T-helper 17 cell (primary cell): ENCODE measurements around the gene NEDD4L. TPM values are rescaled to one million over a fixed set of nuclear protein-coding genes. Genes with fewer than 3 reads are reported as not detected.
"Not testable (repeated sequence)": the region's sequence is repeated elsewhere in the genome, so short reads cannot be mapped to it uniquely, and the experiment has no call there.

Experiments used
- ATAC-seq: fragments of 150-1000 bp; cut with Tn5 transposase; 2 replicates; pipeline ENCODE4 v1.10.0; 2021; ENCODE audit warnings: mild to moderate bottlenecking, moderate library complexity
- DNase-seq, 3 donors: peaks; one replicate each; pipeline versions ENCODE4 v3.0.0 to v3.0.0-alpha.2; 2020 to 2021
- H3K9me3 ChIP-seq: one replicate; pipeline ENCODE4 v1.7.0; 2013; ENCODE audit warnings: low read length, mild to moderate bottlenecking; ENCODE audit not compliant: control insufficient read depth, poor library complexity, severe bottlenecking
- H3K27ac Mint-ChIP-seq: one replicate; pipeline ENCODE4 v1.8.0; 2022; ENCODE audit warnings: mild to moderate bottlenecking, moderate library complexity, mixed read lengths
- H3K27me3 Mint-ChIP-seq: one replicate; pipeline ENCODE4 v1.8.0; 2022; ENCODE audit warnings: mixed read lengths
- H3K36me3 Mint-ChIP-seq: one replicate; pipeline ENCODE4 v1.8.0; 2022; ENCODE audit warnings: low read depth, mixed read lengths
- H3K4me1 Mint-ChIP-seq: one replicate; pipeline ENCODE4 v1.8.0; 2022; ENCODE audit warnings: mild to moderate bottlenecking, mixed read lengths
- H3K4me3 Mint-ChIP-seq: one replicate; pipeline ENCODE4 v1.8.0; 2022; ENCODE audit warnings: mild to moderate bottlenecking, moderate library complexity, mixed read lengths
- total RNA-seq, 4 donors: library from RNA in 2 of 4; stranded (reverse) in 2 of 4; gene quantifications; one replicate each; pipeline ENCODE4 v1.2.3 and lab custom pipeline; 2022 to 2026

The NEDD4L gene
- total RNA-seq, 2 donors from 2014 or later, result 9.8 to 22.4 TPM

DNA sequence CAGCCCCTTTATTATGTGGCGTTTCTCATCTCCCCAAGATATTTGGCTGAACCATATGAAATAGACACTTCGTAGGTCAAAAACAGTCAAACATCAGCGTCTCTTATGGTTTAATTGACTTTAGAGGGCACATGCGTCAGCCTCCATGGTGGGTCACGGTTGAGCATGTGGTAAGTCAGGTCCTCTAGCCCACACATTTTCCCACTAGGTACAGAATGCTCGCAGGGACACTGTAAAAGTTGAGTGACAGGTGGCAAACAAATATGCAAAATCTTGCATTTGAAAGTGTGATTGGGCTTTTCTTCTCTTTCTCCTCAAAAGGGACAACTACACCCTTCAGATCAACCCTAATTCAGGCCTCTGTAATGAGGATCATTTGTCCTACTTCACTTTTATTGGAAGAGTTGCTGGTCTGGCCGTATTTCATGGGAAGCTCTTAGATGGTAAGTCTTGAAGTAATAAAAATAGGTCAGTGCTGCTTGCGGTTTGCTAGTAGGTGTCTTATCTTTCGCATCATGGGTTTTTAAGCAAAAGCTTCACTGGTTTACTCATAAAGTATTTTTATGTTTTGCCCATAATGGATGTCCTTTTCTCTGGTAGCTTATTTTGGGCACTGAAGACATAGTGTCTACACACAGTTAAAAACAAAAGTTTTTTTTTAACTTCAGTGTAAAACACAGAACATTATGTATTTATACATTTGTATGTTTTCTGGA lies 323.6 kb downstream of the NEDD4L start:
- ATAC-seq (peak; percentile 65), DNase-seq (no peak)
- no peaks in the 10 kb centered on the region for H3K9me3 ChIP-seq
- Mint-ChIP-seq H3K36me3 (no peaks in the 10 kb centered on the region), H3K27me3 (peaks cover 21% of the 10 kb centered on the region), H3K4me3 (peak overlapping the region; percentile 33), H3K27ac (peak overlapping the region; percentile 86), H3K4me1 (peaks cover 15% of the 10 kb centered on the region)

DNA sequence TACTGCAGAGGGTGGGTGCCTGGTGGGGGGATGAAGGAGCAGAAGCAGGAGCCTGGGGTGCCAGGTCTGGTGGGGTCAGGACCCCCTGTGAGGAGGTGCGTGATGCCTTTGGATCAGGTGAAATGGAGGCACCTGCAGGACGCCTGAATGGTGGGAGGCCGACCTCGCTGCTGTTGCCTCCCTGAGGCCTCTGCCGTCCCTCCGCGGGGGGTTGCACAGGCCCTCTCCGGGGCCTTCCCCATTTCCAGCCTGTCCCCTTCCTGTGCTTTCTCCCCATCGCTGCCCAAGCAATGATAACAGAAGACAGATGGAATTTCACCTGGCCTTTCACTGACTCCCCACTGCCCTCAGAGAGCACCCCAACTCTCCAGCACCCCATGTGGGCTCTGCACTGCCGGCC lies 325.6 kb downstream of the NEDD4L start:
- H3K9me3 ChIP-seq, result no peaks in the 10 kb centered on the region
- ATAC-seq (no peak), DNase-seq (no peak)
- no peak overlapping the region for H3K4me3 Mint-ChIP-seq
- peak overlapping the region; percentile 72 for H3K27ac Mint-ChIP-seq
- peaks cover under 1% of the 10 kb centered on the region for H3K36me3 Mint-ChIP-seq
- peaks cover 12% of the 10 kb centered on the region for H3K4me1 Mint-ChIP-seq
- peaks cover 16% of the 10 kb centered on the region for H3K27me3 Mint-ChIP-seq

DNA sequence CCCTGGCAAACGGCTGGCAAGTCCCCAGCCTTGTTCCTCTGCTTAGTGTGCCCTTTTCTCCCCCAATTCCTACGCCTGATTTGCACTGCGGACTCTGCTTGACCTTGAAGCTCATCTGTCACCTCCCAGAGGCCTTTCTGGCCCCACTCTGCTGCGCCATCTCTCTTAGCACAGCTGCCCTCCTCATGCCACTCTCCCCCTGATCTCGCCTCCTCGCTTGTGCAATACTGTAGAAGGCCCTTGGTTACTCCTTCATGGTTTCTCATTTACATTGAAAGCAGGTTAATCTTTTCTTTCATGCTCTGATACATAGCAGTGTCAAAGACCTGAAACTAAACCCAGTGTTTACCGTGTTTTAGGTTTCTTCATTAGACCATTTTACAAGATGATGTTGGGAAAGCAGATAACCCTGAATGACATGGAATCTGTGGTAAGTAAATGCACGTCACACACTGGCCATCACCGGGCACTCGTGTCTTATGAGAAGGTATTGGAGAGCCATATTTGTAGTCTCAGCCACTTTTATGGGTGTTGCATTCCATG lies 326.1 kb downstream of the NEDD4L start:
- Mint-ChIP-seq H3K27me3 (peaks cover 16% of the 10 kb centered on the region), H3K4me1 (peaks cover 16% of the 10 kb centered on the region), H3K4me3 (no peak overlapping the region), H3K27ac (peak overlapping the region; percentile 72), H3K36me3 (peaks cover 6% of the 10 kb centered on the region)
- H3K9me3 ChIP-seq, result no peaks in the 10 kb centered on the region
- no peak for ATAC-seq
- DNase-seq, result no peak

DNA sequence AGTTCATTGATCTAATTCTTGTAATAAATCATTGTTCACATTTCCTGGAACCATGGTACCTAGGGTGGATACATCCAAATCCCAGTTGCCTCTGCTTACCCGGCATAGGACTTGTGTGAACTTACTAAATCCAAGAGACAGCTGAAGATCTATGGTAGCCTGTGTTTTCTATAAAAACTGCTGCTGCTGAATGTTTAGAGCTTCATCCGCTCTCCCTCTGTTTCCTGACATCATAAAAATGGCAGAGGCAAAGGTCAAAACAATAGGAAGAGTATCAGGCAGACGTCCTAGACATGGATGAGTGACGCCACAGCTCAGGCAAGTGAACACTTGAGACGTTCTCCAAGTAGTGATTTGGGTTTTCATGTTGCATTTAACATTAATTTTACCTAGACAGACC lies 326.6 kb downstream of the NEDD4L start:
- Mint-ChIP-seq H3K4me3 (no peak overlapping the region), H3K27ac (peak overlapping the region; percentile 72), H3K27me3 (peaks cover 18% of the 10 kb centered on the region), H3K4me1 (peaks cover 19% of the 10 kb centered on the region), H3K36me3 (peaks cover 6% of the 10 kb centered on the region)
- no peak for DNase-seq
- ATAC-seq, result no peak
- H3K9me3 ChIP-seq, result no peaks in the 10 kb centered on the region

DNA sequence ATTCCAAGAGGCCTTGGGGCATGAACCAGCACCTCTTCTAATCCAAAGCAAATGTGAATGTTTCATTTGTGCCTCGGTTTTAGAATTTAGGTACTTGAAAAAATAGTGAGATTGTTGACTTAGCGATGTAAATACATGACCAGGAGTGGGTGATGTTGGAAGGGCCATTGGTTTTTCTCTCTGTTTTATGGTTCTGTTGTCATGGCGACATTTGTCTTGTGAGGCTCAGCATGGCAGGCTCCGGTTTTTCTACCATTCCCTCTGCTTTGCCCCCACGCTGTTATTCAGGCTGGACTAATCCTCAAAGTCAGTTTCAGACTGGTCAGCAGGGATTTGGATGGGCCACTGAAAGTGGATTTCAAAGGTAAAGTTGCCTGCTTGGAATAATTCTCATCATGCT lies 329.5 kb downstream of the NEDD4L start:
- ATAC-seq (no peak), DNase-seq (no peak)
- Mint-ChIP-seq H3K4me1 (peaks cover 17% of the 10 kb centered on the region), H3K4me3 (no peak overlapping the region), H3K27ac (no peak overlapping the region), H3K36me3 (peaks cover 10% of the 10 kb centered on the region), H3K27me3 (peaks cover 36% of the 10 kb centered on the region)
- H3K9me3 ChIP-seq, result no peaks in the 10 kb centered on the region

DNA sequence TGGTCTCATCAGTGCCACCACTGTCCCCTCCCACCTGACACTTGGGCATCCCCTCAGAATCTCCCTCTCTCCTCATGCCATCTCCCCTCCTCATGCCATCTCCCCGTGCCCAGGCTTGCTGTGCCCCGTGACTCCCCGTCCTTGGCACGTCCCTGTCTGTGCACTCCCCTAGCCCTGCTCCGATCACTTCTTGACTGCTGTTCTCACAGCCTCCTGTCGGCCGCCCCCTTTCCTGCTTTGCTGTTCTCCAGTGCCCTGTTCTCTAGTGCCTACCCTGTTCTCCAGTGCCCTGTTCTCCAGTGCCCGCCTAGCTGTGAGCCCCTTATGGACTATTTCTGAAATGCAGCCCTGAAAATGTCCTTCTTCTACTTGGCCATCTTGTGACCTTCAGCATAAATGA lies 331.0 kb downstream of the NEDD4L start:
- no peak overlapping the region for H3K27ac Mint-ChIP-seq
- no peak for DNase-seq
- H3K27me3 Mint-ChIP-seq, result peaks cover 34% of the 10 kb centered on the region
- peaks cover 10% of the 10 kb centered on the region for H3K36me3 Mint-ChIP-seq
- H3K4me1 Mint-ChIP-seq, result peaks cover 14% of the 10 kb centered on the region
- no peak overlapping the region for H3K4me3 Mint-ChIP-seq
- no peak for ATAC-seq
- H3K9me3 ChIP-seq, result no peaks in the 10 kb centered on the region

DNA sequence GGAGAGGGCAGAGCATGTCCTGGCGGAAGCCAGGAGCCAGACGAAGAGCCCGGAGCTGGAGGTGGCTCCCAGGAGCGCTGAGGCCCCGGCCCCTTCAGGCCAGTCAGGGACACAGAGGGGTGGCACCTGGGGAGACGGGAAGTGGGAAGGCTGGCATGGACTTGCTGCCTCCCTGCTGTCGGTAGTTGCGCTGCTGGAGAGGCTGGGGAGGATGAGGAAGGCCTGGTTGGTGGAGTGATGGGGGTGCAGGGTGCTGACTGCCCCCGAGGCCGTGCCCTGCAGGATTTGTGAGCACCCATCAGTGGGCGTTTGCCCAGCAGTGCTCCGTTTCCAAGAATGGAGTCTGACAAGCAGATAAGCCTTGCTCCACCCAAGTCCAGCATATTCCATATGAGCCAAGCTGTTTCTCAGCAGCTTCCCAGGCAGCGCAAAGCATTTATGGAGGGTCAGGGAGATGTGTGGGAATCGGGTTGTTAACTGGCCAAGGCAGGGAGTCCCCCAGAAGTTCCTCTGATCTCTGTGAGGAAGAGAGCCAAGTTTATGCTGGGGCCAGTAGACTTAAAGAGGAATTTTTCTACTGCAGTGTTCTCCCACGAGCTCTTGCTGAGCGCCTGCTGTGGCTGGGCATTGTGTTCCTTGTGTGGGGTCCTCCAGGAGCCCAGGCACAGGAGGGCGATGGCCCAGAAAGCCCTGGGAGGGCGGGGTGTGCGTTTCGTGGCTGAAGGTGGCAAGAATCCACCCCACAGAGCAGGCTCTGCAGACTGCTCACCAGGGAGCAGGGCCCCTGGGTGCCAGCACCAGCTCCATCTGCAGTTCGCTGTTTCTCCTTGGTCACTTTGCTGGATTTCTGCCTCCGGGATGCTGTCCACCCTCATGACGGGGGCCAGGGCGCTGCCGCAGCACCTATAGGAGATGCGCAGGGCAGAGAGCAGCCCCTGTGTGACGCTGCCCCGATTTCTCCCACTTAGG lies 334.7 kb downstream of the NEDD4L start:
- ATAC-seq (no peak), DNase-seq (no peak)
- Mint-ChIP-seq H3K27ac (peak overlapping the region; percentile 82), H3K36me3 (peaks cover 10% of the 10 kb centered on the region), H3K4me3 (no peak overlapping the region), H3K4me1 (peaks cover 13% of the 10 kb centered on the region), H3K27me3 (peaks cover 36% of the 10 kb centered on the region)
- no peaks in the 10 kb centered on the region for H3K9me3 ChIP-seq

DNA sequence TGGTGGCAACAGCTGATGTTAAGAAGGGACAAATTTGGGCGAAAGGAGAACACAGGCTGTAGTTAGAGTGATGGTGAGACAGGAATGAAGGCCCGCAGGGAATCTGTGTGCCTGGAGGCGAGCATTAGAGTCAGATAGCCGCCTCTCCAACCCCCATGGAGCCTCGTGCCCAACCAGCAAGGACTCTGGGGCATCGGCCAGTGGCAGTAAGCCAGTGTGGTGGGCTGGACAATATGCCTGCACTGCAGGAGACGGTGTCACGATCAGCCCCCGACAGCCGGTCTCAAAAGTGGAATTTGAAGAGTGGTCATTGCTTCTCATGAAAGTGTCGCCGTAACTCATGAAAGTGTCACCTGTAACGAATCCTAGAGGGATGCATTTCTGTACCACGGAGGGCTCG lies 335.4 kb downstream of the NEDD4L start:
- H3K36me3 Mint-ChIP-seq, result peaks cover 10% of the 10 kb centered on the region
- peaks cover 13% of the 10 kb centered on the region for H3K4me1 Mint-ChIP-seq
- no peak for DNase-seq
- no peak overlapping the region for H3K27ac Mint-ChIP-seq
- H3K27me3 Mint-ChIP-seq, result peaks cover 36% of the 10 kb centered on the region
- H3K4me3 Mint-ChIP-seq, result no peak overlapping the region
- no peaks in the 10 kb centered on the region for H3K9me3 ChIP-seq
- ATAC-seq, result no peak

DNA sequence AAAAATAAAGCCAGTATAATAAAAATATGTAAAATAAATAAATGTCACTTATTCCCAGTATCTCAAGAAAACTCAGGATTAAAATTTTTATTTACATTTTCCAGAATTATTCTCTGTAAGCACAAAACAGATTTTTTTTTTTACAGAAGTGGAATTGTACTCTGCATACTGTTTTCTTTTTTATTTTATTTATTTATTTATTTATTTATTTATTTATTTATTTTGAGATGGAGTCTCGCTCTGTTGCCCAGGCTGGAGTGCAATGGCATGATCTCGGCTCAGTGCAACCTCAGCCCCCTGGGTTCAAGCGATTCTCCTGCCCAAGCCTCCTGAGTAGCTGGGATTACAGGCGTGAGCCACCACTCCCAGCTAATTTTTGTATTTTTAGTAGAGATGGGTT lies 336.1 kb downstream of the NEDD4L start:
- H3K27me3 Mint-ChIP-seq, result peaks cover 30% of the 10 kb centered on the region
- not testable (repeated sequence) for ATAC-seq, DNase-seq, H3K9me3 ChIP-seq, H3K4me3 Mint-ChIP-seq, H3K4me1 Mint-ChIP-seq, H3K27ac Mint-ChIP-seq, H3K36me3 Mint-ChIP-seq

DNA sequence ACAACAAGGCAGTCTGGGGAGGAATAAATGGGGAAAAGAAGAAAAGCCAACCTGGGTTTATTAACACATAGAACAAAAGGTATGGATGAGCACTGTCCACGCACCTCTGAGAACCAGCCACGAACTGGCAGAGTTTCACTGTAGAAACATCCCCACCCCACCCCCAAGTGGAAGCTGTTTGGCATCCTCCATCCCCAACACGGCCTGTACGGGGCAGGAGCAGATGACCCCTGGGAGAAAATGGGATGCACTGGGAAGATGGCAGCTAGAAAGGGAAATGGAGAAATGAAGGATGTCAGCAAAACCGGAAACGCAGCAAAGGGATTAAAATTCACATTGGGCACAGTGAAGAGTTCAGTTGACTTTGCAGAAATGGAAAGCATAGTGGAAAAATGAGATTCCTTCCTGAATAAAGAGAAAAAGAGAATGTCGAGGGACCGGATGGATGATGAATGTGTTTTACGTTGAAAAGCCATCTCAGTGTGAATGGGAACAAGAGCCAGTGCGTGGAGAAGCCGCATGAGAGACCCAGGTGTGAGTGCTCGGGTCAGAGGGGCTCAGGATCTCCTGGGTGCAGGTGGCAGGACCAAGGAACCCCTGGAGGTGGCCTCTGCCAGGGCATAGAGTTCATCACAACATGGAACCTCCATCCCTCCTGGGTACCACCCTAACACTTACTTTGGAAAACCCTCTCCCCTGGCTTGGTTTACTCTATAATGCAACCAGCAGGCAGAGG lies 337.8 kb downstream of the NEDD4L start:
- DNase-seq (no peak), ATAC-seq (no peak)
- no peak overlapping the region for H3K27ac Mint-ChIP-seq
- H3K9me3 ChIP-seq, result no peaks in the 10 kb centered on the region
- H3K36me3 Mint-ChIP-seq, result peaks cover 8% of the 10 kb centered on the region
- H3K4me3 Mint-ChIP-seq, result no peak overlapping the region
- H3K27me3 Mint-ChIP-seq, result peaks cover 22% of the 10 kb centered on the region
- H3K4me1 Mint-ChIP-seq, result peaks cover 5% of the 10 kb centered on the region

DNA sequence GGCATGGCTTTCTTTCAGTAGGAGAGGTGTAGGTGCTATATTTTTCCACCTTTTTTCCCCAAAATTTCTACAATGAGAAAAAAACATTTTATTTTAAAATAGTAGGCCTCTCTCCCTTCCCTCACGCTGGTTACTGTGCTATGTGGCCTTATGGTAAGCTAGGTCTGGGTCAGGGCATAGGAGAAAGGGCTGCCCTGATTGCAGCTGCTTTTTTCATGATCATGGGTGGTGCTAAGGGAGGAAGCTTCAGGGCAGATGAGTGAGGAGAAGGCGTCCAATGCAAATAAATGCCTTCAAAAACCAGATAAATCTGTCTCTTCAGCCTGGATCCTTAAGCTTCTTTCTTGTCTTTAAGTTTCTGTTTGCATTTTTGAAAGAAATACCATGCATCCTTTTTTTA lies 338.4 kb downstream of the NEDD4L start:
- Mint-ChIP-seq H3K36me3 (peaks cover 8% of the 10 kb centered on the region), H3K27ac (no peak overlapping the region), H3K27me3 (peaks cover 17% of the 10 kb centered on the region), H3K4me1 (peaks cover 5% of the 10 kb centered on the region), H3K4me3 (no peak overlapping the region)
- ATAC-seq, result no peak
- DNase-seq, result no peak
- H3K9me3 ChIP-seq, result no peaks in the 10 kb centered on the region

DNA sequence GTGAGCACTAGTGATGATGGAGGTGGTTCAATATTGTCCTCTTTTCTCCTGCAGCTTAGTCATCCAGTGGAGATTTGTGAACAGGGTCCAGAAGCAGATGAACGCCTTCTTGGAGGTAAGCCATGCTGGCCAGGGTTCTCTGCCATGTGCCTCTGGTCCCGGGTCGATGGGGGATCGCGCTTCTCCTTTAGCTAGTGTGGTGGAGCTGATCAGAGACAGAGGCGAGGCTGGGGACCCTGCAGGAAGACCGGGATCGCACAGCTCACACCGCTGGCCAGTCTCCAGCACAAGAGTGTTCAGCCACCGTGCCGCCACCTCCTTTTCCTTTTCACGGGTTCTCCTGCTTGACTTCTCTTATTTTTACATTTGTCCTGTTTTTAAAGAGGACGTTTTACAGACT lies 341.4 kb downstream of the NEDD4L start:
- Mint-ChIP-seq H3K4me3 (no peak overlapping the region), H3K4me1 (no peaks in the 10 kb centered on the region), H3K27me3 (peaks cover 16% of the 10 kb centered on the region), H3K36me3 (peaks cover 3% of the 10 kb centered on the region), H3K27ac (no peak overlapping the region)
- no peaks in the 10 kb centered on the region for H3K9me3 ChIP-seq
- ATAC-seq, result no peak
- DNase-seq, result no peak

DNA sequence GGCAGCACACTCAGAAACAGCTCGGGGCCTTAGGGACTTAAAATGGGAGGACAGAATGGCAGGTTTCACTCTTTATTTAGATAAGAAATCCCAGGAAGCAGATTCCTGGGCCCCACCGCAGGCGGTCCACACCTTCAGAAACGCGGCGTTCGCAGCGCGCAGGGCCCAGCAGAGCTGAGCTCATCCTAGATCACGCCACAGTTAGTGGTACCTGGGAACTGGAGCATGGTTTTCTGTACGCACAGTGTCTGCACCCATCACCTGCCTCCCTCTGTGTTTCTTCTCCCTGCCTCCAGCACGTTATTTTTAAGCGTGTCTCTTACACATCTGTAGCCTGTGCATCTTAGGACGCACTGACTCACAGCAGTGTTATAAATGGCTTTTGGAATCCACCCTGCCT lies 342.8 kb downstream of the NEDD4L start:
- no peak overlapping the region for H3K4me3 Mint-ChIP-seq
- peaks cover 3% of the 10 kb centered on the region for H3K36me3 Mint-ChIP-seq
- H3K27ac Mint-ChIP-seq, result no peak overlapping the region
- peaks cover 2% of the 10 kb centered on the region for H3K4me1 Mint-ChIP-seq
- ATAC-seq (no peak), DNase-seq (no peak)
- peaks cover 11% of the 10 kb centered on the region for H3K27me3 Mint-ChIP-seq
- no peaks in the 10 kb centered on the region for H3K9me3 ChIP-seq
